ENCODE results near the gene PRKAG2.
"Not testable (repeated sequence)": the region's sequence is repeated elsewhere in the genome, so short reads cannot be mapped to it uniquely, and the experiment has no call there.

The PRKAG2 gene

DNA sequence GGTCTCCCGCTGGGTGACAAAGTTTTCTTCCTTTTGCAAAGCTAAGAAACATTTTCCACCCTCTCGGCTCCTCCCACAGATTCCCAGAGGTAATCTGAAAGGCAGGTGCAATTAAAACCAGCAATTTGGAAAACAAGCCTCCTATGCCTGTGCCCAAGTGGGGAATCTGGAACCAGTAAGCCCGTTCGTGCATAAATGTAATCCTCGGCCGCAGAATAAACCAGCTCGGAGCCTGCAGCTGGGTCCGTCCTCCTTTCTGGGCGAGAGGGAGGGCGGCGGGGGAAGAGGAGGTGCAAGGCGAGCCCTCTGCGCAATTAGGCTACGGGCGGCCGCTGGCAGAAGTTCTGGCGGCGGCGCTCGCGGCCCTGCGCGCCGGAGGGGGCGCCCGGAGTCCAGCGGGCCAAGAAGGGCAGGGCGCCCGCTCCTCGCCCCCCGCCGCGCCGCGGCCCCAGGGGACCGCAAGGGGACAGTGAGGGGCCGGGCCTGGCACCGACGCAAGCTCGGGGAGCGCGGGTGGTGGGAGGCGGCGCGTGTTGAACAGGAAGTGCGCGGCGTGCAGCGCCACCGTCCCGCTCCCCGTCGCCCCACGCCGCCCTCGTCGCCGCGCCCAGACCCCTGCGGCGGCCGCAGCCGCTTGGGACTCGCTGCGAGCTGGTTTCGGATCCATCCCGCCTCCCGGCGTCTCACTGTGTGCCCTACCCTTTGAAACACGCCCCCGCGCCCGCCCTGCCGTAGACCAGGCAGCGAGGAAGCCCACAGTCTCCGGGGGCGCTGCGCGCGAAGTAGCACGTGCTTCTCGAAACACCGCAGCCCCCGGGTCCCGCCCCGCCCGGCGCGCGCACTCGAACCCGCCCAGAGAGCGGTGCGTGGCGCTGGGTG lies at the start of gene PRKAG2:
TSS of gene PRKAG2 (minus strand) at position 217 of the 879 bp plus-strand sequence. CDS start 495 bp downstream, outside the sequence.
- peak; percentile 73 for DNase-seq

DNA sequence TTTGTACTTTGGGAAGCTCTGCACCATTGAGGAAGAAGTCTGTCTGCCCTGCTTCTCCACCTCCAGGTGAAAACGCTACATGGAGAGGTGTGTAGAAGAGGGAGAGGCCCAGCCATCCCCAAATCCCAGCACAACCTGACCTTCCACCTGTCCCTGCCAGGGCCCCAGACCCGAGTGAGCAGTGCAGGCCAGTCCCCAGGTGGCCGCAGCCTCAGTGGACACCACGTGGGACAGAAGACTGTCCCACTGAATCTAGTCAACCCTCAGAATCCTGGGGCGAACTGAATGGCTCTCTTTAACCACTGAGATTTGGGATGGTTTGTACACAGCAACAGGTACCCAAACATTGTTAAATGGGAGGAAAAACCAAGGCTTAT lies 49.4 kb upstream of the PRKAG2 start:
- DNase-seq = no peak

DNA sequence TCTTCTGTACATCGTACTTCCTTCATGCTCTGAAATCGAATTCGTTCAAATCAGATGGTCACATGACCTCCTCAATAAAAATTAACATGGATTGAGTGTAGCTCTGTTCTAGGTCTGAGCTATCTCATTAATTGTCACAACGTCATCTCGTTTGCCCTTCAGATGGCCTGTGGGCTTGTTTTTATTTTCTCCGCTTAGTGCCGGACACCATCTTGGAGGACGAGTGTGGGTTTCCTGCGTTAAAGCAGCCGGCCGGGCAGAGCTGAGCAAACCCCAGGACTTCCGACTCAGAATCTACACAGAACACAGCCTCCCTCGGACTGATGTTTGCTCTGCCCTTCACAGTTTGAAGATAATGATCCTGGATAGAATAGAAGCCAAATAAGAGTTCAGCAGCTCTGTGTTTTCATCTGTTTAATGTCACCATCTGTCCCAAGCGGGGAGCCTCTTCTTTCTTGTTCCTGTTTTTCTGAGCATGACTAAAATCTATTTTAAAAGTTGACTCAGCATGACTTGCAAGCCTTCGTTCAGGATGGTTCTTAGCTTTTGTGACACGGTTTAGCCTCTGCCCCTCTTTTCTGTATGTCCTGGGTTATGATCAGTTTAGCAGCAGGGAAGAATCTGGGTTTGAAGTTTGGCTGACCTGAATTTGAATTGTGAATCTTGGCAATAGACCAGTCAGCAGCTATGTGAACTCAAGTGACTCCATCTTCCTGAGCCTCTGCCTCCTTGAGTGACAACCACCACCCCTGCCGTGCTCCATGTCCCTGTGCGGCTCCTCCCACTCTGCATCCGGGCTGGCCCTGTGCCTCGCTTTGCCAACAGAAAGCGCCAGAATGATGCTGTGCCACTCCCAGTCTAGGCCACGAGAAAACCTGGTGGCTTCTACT lies 48.8 kb upstream of the PRKAG2 start:
- DNase-seq = no peak

DNA sequence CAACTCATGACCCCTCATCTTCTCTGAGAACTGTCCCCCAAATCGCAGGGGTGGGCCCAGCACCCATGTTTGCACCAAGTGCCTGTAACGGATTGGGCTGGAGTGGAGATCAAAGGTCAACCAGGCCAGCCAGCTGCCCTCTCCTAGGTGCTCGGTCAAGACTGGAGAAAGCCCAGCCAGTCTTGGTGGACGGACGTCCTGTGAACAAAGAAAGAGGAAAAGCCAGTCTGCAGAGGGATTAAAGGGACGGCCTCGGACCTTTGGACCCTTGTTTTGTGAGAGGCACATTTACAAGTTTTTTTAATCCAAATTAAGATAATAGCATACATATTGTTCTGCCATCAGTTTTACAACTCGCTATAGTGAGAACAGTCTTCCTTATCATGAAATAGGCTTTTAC lies 47.6 kb upstream of the PRKAG2 start:
- DNase-seq = no peak

DNA sequence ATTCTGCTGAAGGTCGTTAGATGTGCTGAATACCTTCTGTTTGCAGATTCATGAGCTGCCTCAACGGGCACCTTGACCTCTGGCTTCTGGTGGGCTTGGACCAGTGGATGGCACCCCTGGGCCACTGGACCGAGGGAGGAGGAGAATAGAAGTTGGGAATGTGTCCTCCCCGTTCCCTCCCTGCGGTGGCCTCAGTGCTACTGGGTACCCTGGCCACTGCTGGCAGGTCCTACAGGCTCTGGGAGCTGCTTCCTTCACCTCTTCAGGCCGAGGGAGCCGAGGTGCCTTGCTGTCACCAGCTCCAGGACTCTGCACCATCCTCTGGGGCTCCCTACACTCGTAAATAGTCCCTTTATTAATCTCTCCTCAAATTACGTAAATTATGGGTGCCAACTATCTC lies 47.1 kb upstream of the PRKAG2 start:
- no peak for DNase-seq

DNA sequence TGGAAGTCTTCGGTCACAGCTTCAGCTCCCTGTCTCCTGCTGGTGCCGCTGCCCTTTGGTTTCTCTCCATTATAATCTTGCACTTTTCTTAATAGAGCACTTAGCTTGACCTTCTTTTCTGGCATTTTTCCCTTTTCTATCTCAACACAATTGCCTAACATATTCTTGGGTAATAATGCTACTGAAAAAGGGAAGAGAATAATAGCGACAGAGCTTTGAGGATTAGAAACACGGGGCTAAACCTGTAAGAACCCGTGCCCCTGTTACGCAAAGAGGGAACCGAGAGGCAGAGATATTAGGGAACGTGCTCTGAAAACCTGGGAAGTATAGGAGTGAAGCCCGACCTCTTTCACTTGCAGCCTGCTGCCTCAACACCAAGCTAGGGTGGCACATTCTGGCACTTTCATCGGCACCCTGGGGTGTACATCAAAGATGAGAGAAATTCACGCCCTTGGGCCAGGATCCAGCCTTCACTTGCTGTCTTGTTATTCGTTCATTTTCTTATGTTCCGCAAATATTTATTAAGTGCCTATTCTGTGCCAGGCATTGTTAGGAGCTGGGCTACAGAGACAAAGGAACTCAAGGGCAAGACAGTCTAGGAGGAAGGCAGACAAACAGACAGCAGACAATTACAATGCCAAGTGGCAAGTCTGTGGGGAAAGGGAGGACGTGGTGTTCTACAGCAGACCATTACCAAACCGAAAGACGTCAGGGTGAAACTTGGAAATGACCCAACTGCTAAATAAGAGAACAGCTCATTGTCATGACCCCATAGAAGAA lies 46.4 kb upstream of the PRKAG2 start:
- DNase-seq = no peak

DNA sequence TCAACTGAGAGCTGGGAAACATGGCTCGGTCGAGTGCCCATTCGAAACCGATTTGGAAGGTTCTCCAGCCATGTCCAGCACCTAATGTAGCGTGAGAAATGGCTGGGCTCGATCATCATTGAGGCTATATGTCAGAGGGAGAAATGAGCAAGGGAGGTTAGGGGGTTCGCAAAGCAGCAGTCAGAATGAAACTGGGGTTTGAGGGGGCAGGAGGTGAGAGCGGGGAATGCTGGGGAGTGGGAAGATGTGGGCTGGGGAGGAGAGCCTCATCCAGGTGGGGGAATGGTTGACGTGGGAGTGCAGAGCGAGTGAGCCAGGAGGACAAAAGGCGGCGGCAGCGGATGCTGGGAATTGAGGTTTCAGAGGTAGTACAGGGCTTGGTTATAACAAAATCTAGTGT lies 44.5 kb upstream of the PRKAG2 start:
- DNase-seq = no peak

DNA sequence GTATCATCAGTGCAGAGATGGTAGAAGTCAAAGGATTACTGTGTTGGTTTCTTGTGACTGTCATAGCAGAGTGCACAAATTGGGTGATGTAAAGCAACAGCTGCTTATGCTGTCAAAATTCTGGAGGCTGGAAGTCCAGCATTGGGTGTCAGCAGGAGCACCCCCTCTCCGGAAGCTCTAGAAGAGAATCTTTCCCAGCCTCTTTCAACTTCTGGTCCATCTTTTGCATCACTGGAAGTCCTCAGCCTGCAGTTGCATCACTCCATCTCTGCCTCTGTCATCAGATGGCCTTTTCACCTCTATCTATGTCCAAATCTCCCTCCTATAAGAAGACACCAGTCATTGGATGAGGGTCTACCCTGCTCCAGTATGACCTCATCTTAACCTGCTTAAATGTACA lies 43.6 kb upstream of the PRKAG2 start:
- DNase-seq = no peak

DNA sequence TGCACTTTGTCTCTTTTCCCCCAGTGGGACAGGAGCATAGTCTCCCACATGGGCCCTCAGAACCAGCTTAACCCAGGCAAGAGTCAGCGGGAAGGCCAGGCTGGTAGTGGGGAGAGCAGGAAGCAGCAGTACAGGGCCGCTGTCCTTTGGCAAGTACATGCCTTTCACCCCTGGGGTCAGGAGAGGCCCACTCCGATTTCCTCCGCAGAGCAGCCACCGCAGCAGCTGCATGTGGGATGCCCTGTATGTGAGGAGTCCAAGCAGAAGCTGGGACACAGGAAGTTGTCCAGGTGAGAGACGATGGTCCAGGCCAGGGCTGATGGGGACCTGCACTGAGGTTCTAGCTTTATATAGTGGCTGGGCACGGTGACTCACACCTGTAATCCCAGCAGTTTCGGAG lies 42.7 kb upstream of the PRKAG2 start:
- no peak for DNase-seq

DNA sequence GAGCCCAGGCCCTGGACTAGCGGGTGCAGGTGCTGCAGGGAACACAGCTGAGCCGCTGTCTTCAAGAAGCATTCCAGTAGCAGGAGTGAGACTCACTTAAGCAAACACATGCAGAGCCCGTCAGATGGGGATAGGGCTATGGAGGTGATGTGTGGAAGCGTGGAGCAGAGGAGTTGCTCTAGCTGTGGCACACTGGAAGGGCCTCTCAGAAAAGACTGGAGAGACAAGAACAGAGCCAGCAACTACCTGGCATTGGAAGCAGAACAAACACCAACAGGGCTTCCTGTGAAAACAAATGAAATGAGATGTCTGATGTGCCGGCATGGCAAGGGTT lies 41.6 kb upstream of the PRKAG2 start:
- DNase-seq = no peak

DNA sequence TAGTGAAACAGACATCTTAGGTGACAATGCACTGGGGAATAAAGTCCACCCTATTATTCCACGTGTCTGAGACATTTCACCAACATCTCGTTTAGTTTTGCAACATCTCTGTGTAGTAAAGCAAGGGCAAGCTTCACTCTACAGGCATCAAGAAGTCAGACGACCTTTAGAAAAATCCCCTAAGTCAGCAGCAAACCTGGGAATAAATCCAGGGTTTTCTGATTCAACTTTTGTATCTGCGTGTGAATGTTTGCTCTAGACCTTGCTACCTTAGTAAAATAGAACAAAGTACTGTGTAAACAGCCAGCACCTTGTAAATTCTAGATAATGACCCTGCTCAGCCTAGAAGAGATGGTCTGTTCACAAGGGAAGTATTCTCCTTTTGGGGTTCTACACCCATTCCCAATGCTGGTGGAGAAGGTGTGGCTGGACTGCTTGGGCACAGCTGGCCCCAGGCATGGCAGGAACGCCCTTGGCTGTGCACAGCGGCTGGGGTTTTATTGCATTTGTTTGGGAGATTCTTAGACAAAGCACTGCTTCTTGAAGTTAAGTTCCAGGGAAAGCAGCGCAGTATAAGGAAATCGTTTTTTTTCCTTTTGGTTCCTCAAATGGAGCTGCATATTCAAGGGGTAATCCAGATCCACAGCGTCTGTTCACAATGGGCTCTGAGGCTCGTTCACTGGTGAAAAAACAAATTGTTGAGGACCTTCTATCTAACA lies 41.0 kb upstream of the PRKAG2 start:
- DNase-seq = no peak

DNA sequence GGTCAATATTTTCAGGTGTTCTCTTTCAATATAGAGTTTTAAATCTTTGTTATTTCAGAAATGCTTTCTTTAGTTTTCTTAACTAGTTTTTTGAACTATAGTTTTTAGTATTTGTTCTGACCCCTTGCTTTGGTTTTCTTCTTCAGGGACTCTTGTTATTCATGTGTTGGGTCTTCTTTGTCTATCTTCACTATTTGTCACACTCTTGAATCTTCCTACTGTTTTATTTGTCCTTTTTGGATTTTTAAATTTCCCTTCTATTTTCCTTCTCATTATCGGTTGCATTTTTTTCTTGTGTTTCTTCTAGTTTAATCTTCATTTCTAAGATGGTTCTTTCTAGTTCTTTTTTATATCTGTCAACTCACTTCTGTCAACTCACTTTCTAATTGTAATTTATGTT lies 37.1 kb upstream of the PRKAG2 start:
- no peak for DNase-seq

DNA sequence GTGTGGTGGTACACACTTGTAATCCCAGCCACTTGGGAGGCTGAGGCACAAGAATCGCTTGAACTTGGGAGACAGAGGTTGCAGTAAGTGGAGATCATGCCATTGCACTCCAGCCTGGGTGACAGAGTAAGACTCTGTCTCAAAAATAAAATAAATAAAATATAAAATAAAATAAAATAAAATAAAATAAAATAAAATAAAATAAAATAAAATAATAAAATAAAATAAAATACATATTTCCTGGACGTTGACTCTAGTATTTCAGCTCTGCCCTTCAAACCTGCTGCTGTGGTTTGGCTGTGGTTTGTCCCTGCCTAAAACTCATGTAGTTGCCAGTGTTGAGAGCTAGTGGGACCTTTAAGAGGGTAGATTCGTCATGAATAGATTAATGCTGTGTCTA lies 33.7 kb upstream of the PRKAG2 start:
- DNase-seq = not testable (repeated sequence)

DNA sequence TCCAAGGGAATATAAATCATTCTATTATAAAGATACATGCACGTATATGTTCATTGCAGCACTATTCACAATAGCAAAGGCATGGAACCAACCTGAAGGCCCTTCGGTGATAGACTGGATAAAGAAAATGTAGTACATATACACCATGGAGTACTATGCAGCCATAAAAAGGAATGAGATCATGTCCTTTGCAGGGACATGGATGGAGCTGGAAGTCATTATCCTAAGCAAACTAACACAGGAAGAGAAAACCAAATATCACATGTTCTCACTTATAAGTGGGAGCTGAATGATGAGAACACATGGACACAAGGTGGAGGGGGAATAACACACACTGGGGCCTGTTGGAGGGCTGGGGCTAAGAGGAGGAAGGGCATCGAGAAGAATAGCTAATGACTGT lies 30.2 kb upstream of the PRKAG2 start:
- not testable (repeated sequence) for DNase-seq

DNA sequence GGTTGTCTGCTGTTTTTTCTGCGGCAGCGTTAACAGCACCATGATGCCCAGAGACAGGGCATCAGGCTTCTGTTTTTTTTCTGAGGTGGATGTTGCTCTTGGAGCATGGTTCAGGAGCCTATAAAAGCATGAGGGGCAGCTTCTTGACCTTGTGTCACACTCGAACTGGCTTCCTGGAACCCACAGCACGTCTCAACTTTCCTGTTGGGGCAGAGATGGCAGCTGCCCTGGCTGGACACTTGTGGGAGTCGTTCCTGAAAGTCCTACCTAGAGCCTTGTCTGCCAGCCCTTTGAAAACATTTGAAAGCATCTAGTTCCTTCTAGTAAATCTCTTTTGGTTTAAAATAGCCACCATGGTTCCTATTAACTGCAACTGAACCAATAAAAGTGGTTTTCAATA lies 28.9 kb upstream of the PRKAG2 start:
- DNase-seq = no peak

DNA sequence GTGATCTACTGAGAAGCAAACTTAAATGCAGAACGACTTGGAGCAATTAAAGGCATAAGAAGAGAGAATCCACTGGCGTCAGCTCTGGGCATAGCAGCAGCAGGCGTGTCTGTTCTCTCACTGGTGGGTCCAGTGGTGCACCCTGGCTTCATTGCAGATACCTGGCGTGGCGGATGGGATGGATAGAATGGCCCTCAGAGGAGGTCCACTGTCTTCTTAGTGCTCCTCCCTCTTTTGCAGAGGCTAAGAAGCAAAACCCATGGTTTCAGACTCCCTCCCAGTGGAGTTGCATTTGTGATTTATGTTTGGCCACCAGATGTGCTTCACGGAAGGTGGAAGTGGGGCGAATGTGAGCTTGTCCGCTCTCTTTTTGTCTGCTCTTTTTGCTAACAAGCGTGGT lies 28.4 kb upstream of the PRKAG2 start:
- no peak for DNase-seq

DNA sequence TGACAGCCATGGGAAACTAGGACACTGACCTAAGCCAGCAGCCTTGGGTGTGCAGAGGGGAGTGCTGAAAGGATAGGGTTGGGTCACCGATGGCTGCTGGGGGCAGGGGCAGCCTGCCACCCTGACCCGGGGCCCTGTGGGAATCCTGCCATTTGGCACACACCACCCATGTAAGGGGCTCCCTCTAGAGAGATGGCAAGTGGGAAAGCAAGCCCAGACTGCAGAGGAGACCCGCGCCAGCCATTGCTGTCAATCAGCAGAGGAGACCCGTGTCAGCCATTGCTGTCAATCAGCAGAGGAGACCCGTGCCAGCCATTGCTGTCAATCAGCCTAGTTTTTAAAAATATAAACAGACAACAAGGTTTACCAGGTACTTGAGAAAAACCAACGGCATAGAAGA lies 27.4 kb upstream of the PRKAG2 start:
- no peak for DNase-seq

DNA sequence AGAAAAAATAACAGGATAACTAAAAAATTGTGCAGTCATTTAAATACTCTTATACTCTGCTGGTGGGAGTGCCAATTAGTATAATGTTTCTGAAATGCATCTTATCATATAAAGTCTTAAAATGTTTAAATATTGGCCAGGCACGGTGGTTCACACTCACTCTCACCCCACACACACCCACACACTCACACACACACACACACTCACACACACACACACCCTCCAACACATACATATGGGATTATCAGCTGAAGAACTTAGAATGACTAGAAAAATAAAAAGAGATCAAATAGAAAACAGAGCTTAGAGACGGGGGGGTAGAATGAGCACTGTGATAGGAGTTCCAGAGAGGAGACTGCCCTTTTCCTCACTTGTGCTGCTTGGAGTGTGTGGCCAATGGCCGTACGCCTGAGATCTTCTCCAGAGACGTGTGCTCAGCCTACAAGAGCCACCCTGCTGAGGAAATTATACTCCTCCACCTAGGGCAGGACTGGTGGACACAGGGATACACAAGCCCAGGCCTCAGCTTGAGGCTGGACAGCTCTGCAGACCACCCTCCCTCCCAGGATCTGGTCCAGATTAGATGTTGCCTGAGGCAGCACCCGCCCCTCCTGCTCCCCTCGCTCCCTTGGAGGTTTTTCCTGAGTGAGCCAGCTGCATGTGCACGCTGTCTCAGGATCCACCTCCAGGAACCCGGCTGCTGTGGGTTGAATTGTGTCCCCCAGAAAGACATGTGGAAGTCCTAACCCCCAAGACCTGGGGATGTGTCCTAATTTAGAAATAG lies 26.5 kb upstream of the PRKAG2 start:
- DNase-seq = no peak

DNA sequence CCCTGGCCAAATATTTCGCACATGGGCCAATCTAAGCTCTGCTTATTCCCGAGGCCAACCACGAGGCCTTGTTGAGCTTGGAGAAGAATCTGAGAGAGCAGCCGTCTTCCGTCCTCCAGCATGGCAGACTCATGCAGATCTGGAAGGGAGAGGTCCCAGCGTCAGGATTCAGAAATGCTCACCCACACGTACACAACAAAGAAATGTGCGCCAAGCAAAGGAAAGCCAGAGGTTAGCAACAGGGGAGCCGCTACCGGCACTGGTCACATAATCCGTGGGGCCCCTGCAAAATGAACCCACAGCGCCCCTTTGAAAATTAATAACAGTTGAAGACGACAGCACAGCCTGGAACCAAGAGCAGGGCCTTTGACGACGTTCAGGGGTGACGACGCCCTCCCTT lies 25.4 kb upstream of the PRKAG2 start:
- DNase-seq = no peak

DNA sequence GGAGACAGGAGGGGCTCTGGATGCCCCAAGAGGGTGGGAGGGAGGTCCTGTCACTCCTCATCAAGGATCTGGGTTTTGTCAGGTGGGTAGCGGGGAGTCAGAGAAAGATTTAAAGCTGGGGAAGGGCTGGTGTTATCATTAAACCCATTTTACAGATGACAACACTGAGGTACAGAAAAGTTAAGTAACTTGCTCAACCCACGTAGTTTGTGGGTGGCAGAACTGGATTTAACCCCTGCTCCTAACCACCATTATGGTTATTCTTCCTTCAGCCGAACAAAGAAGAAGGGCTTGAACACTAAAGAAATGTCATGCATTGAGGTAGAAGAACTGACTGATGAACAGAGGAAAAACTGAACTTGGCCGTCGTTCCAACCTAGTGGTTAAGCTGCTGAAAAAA lies 24.9 kb upstream of the PRKAG2 start:
- DNase-seq = no peak

DNA sequence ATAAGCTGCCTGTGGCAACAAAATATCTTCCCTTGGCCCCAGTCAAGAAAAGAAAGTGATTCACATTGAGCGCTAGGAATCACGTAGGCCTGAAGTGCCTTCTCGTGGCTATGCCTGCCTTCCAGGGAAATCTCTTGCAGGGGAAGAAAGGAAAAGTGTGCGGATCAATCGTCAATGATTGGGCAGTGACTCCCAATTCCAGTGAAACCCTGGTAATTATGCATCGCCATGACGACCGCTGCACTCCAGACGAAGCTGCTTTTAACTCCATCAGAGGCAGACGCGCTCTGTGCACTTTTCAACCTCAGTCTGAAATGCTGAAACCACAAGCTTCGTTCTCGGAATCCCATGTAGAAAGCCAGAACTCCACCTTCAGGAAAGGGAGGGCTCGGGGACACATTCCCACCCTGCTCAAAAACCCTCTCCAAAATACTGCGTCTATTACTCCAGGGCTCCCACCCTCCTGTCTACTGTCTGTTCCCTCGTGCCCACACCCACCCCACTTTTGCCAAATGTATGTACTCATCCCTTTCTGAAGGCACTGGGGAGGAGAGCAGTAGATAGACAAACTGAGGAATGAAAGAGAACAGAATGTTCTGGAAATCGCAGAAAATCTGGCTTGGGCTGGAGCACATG lies 24.2 kb upstream of the PRKAG2 start:
- DNase-seq = no peak

Data from stimulated activated CD4-positive, alpha-beta T cell treated with anti-CD3 and anti-CD28 coated beads, Interleukin-4, amount 100 ng/mL, for 24 hours (primary cell).